ENCODE results near the gene KCNN3. TPM values are rescaled to one million over a fixed set of nuclear protein-coding genes. Genes with fewer than 3 reads are reported as not detected.
A peak's percentile ranks its signal among the peaks of the same experiment; 100 is the strongest.

The KCNN3 gene
- total RNA-seq, 3 donors from 2014 or later (not counting 1 experiment from before 2014, with no cell fraction given) = 0.05 to 0.95 TPM; not detected in 1

GRCh38 chr1:154745286-154745731, 124.8 kb downstream of the KCNN3 start:
- WGBS (ENCODE audit: insufficient coverage) = 7% methylated on average over 5 of the region's 5 CpGs
- Mint-ChIP-seq H3K4me3 (no peak overlapping the region), H3K27me3 (ENCODE audit: low read depth in 2 of 2) (peaks cover 28 to 43% of the 10 kb centered on the region in 2 donors), H3K4me1 (peaks cover 14 to 43% of the 10 kb centered on the region in 2 donors), H3K9me3 (no peaks in the 10 kb centered on the region), H3K27ac (no peak overlapping the region), H3K36me3 (no peaks in the 10 kb centered on the region)
- DNase-seq (peak; percentile 11 to 48), ATAC-seq (no peak)
- H3K36me3 ChIP-seq (ENCODE audit: control insufficient read depth, insufficient read depth, low read length) = no peaks in the 10 kb centered on the region
- H3K9me3 ChIP-seq (ENCODE audit: control insufficient read depth, insufficient read depth, low read length) = no peaks in the 10 kb centered on the region
- intact Hi-C loops (cut with micrococcal nuclease) = no loop called here
- H3K4me3 ChIP-seq (ENCODE audit: low read length) = no peak overlapping the region
- no peak for TF ChIP-seq CTCF (IDR thresholded peaks at IDR 0.05)
- peaks cover 57% of the 10 kb centered on the region for H3K4me1 ChIP-seq (ENCODE audit: control insufficient read depth, insufficient read depth, low read length)
- no peaks in the 10 kb centered on the region for H3K27me3 ChIP-seq (ENCODE audit: control insufficient read depth, insufficient read depth, low read length)
- H3K27ac ChIP-seq (ENCODE audit: low read length) = no peak overlapping the region

- Mint-ChIP-seq H3K4me1 (peaks cover 14 to 43% of the 10 kb centered on the region in 2 donors), H3K36me3 (no peaks in the 10 kb centered on the region), H3K4me3 (no peak overlapping the region), H3K9me3 (no peaks in the 10 kb centered on the region), H3K27me3 (ENCODE audit: low read depth in 2 of 2) (peaks cover 27 to 44% of the 10 kb centered on the region in 2 donors), H3K27ac (no peak overlapping the region)
- intact Hi-C loops (cut with micrococcal nuclease) = no loop called here
- Histone ChIP-seq H3K27ac (ENCODE audit: low read length) (no peak overlapping the region), H3K4me3 (ENCODE audit: low read length) (no peak overlapping the region), H3K27me3 (ENCODE audit: control insufficient read depth, insufficient read depth, low read length) (no peaks in the 10 kb centered on the region), H3K4me1 (ENCODE audit: control insufficient read depth, insufficient read depth, low read length) (peaks cover 57% of the 10 kb centered on the region), H3K9me3 (ENCODE audit: control insufficient read depth, insufficient read depth, low read length) (no peaks in the 10 kb centered on the region), H3K36me3 (ENCODE audit: control insufficient read depth, insufficient read depth, low read length) (no peaks in the 10 kb centered on the region)
- DNase-seq (no peak), ATAC-seq (no peak)
- 97% methylated on average over 8 of the region's 9 CpGs for WGBS (ENCODE audit: insufficient coverage)
- no peak for TF ChIP-seq CTCF (IDR thresholded peaks at IDR 0.05)
These were observed 125.6 kb downstream of the KCNN3 start for GRCh38 chr1:154744352-154745035.

GRCh38 chr1:154743526-154744036, 126.5 kb downstream of the KCNN3 start:
- no peak for ATAC-seq
- intact Hi-C loops (cut with micrococcal nuclease) = no loop called here
- peaks cover 28 to 49% of the 10 kb centered on the region in 2 donors for H3K27me3 Mint-ChIP-seq (ENCODE audit: low read depth in 2 of 2)
- H3K4me1 ChIP-seq (ENCODE audit: control insufficient read depth, insufficient read depth, low read length) = peaks cover 55% of the 10 kb centered on the region
- H3K27ac Mint-ChIP-seq = no peak overlapping the region
- no peak overlapping the region for H3K4me3 ChIP-seq (ENCODE audit: low read length)
- no peaks in the 10 kb centered on the region for H3K36me3 Mint-ChIP-seq
- no peak overlapping the region for H3K4me3 Mint-ChIP-seq
- peaks cover 3% of the 10 kb centered on the region for H3K27me3 ChIP-seq (ENCODE audit: control insufficient read depth, insufficient read depth, low read length)
- no peak overlapping the region for H3K27ac ChIP-seq (ENCODE audit: low read length)
- WGBS (ENCODE audit: insufficient coverage) = 91% methylated on average over 9 of the region's 9 CpGs
- TF ChIP-seq CTCF (IDR thresholded peaks at IDR 0.05) = no peak
- no peaks in the 10 kb centered on the region for H3K9me3 Mint-ChIP-seq
- DNase-seq = no peak
- H3K4me1 Mint-ChIP-seq = peaks cover 13 to 39% of the 10 kb centered on the region in 2 donors
- H3K9me3 ChIP-seq (ENCODE audit: control insufficient read depth, insufficient read depth, low read length) = no peaks in the 10 kb centered on the region
- no peaks in the 10 kb centered on the region for H3K36me3 ChIP-seq (ENCODE audit: control insufficient read depth, insufficient read depth, low read length)
